ENCODE measurements around the gene ZKSCAN8. TPM values are rescaled to one million over a fixed set of nuclear protein-coding genes. Genes with fewer than 3 reads are reported as not detected.
A peak's percentile ranks its signal among the peaks of the same experiment; 100 is the strongest.

The ZKSCAN8 gene
- total and polyA plus RNA-seq, 11 donors = 3.8 to 17.7 (median 13.4) TPM

GRCh38 chr6:28105245-28105639 lies 36.4 kb upstream of the ZKSCAN8 start:
- peak overlapping the region; percentile 51 to 94 (median 79) for H3K4me3 ChIP-seq
- no peak for DNase-seq
- TF ChIP-seq, protein P1, sequence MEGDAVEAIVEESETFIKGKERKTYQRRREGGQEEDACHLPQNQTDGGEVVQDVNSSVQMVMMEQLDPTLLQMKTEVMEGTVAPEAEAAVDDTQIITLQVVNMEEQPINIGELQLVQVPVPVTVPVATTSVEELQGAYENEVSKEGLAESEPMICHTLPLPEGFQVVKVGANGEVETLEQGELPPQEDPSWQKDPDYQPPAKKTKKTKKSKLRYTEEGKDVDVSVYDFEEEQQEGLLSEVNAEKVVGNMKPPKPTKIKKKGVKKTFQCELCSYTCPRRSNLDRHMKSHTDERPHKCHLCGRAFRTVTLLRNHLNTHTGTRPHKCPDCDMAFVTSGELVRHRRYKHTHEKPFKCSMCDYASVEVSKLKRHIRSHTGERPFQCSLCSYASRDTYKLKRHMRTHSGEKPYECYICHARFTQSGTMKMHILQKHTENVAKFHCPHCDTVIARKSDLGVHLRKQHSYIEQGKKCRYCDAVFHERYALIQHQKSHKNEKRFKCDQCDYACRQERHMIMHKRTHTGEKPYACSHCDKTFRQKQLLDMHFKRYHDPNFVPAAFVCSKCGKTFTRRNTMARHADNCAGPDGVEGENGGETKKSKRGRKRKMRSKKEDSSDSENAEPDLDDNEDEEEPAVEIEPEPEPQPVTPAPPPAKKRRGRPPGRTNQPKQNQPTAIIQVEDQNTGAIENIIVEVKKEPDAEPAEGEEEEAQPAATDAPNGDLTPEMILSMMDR (IDR thresholded peaks at IDR 0.05) = no peak
- TF ChIP-seq POLR2A (IDR thresholded peaks at IDR 0.05) = no peak
- 30 to 41% (median 33%) methylated on average over 4 to 5 of the region's 5 CpGs for WGBS, 4 donors
- ATAC-seq = peak in 1 of 4 donors; percentile 13
- H3K4me1 ChIP-seq = peaks cover 0 to 7% (median 5%) of the 10 kb centered on the region in 12 donors
- no peaks in the 10 kb centered on the region for H3K36me3 ChIP-seq
- H3K9me3 ChIP-seq = no peaks in the 10 kb centered on the region
- H3K27me3 ChIP-seq = no peaks in the 10 kb centered on the region
- intact Hi-C loops (cut with DNase I) = loop anchor here in 1 of 10 donors (2.0 kb wide), 1 partner anchor 24 kb away; the partner anchor contains the start of gene ZNF165
- H3K27ac ChIP-seq = peak overlapping the region in 8 of 12 donors; percentile 58 to 89 (median 78)

- WGBS, 4 donors = 79 to 88% (median 81%) methylated on average over 3 of the region's 3 CpGs
- no peak for DNase-seq
These were observed 34.2 kb upstream of the ZKSCAN8 start for GRCh38 chr6:28107506-28107905.

DNA sequence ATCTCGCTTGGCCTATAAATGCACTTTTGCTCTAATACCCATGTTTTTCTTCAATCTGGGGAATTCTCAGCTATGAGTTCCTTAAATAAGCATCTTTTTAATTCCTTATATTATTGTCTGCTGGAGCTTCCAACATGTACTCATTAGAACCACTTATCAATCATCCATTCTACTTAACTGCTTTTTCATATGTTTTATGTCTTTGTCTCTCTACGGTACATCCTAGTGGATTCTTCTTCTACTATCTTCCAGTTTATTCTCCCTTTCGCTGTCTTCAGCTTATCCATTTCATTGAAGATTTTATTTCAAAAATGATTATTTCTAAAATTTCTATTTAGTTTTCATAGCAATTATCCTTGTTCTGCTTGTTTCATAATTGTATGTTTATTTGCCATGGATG lies 29.7 kb upstream of the ZKSCAN8 start:
- no peak overlapping the region for H3K4me3 ChIP-seq
- no peaks in the 10 kb centered on the region for H3K27me3 ChIP-seq
- intact Hi-C loops (cut with DNase I) = no loop called here
- no peaks in the 10 kb centered on the region for H3K4me1 ChIP-seq
- peaks cover 0 to 28% (median 23%) of the 10 kb centered on the region in 9 donors for H3K36me3 ChIP-seq
- 73 to 98% (median 76%) methylated on average over 3 of the region's 3 CpGs for WGBS, 4 donors
- ATAC-seq (no peak), DNase-seq (no peak)
- TF ChIP-seq, protein P1 (IDR thresholded peaks at IDR 0.05) = no peak
- no peak for TF ChIP-seq POLR2A (IDR thresholded peaks at IDR 0.05)
- H3K9me3 ChIP-seq = no peaks in the 10 kb centered on the region
- H3K27ac ChIP-seq = no peak overlapping the region

More at GRCh38 chr6:28107506-28107905, 34.2 kb upstream of the ZKSCAN8 start:
- intact Hi-C loops (cut with DNase I) = no loop called here
- no peak for ATAC-seq
- Histone ChIP-seq H3K9me3 (no peaks in the 10 kb centered on the region), H3K27me3 (no peaks in the 10 kb centered on the region), H3K36me3 (no peaks in the 10 kb centered on the region), H3K27ac (no peak overlapping the region), H3K4me3 (no peak overlapping the region), H3K4me1 (peaks cover 0 to 7% (median 5%) of the 10 kb centered on the region in 12 donors)
- no peak for TF ChIP-seq POLR2A (IDR thresholded peaks at IDR 0.05)
- TF ChIP-seq, protein P1 (IDR thresholded peaks at IDR 0.05) = no peak

DNA sequence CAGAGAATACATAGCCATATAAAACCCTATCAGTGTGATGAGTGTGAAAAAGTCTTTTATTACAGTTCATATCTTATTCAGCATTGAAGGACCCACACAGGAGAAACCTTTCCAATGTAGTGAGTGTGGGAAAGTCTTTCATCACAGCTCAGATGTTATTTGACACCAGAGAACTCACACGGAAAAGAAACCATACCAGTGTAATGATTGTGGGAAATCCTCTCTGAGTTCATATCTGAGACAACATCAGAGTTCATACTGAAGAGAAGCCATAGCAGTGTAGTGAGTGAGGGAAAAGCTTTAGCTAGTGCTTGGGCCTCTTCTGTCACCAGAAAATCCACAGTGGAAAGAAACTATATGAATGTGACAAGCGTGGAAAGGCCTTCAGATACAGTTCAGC lies 25.9 kb upstream of the ZKSCAN8 start:
- Histone ChIP-seq H3K36me3 (peaks cover 0 to 66% (median 61%) of the 10 kb centered on the region in 9 donors), H3K4me3 (no peak overlapping the region), H3K9me3 (no peaks in the 10 kb centered on the region), H3K4me1 (no peaks in the 10 kb centered on the region), H3K27me3 (no peaks in the 10 kb centered on the region), H3K27ac (no peak overlapping the region)
- no peak for ATAC-seq
- TF ChIP-seq, protein P1 (IDR thresholded peaks at IDR 0.05) = no peak
- no peak for TF ChIP-seq POLR2A (IDR thresholded peaks at IDR 0.05)
- 65 to 78% (median 76%) methylated on average over 2 of the region's 2 CpGs for WGBS, 4 donors
- intact Hi-C loops (cut with DNase I) = no loop called here
- DNase-seq = no peak
